NCI-H2171 treated with DMSO at 0.1 percent for 48 hours (cell line): ENCODE results near the gene NBL1.

Source experiments
- DNase-seq: peaks from one replicate; lab custom pipeline; 2025; lab: John Stamatoyannopoulos, UW

NBL1 gene

GRCh38 chr1:19646377-19647319 is 2.5 kb downstream of the NBL1 start:
- DNase-seq, result no peak

- DNase-seq, result no peak
Observed at GRCh38 chr1:19647643-19648042, 3.5 kb downstream of the NBL1 start.

- DNase-seq, result no peak
Observed at GRCh38 chr1:19648239-19648638, 4.1 kb downstream of the NBL1 start.

GRCh38 chr1:19648689-19649088 is 4.6 kb downstream of the NBL1 start:
- DNase-seq, result no peak

GRCh38 chr1:19650416-19651140 is 6.5 kb downstream of the NBL1 start:
- peak; percentile 59 for DNase-seq

- peak; percentile 59 for DNase-seq
Observed at GRCh38 chr1:19651141-19651737, 7.1 kb downstream of the NBL1 start.

- no peak for DNase-seq
Observed at GRCh38 chr1:19654386-19654785, 10.3 kb downstream of the NBL1 start.

GRCh38 chr1:19654886-19655717 is 11.0 kb downstream of the NBL1 start:
- DNase-seq, result no peak

- no peak for DNase-seq
Observed at GRCh38 chr1:19655718-19656080, 11.6 kb downstream of the NBL1 start.

GRCh38 chr1:19656134-19656779 is 12.1 kb downstream of the NBL1 start:
- no peak for DNase-seq

- no peak for DNase-seq
Observed at GRCh38 chr1:19656780-19657466, 12.8 kb downstream of the NBL1 start.

- no peak for DNase-seq
Observed at GRCh38 chr1:19657511-19657910, 13.4 kb downstream of the NBL1 start.

- no peak for DNase-seq
Observed at GRCh38 chr1:19658186-19658585, 14.1 kb downstream of the NBL1 start.

- peak; percentile 51 for DNase-seq
Observed at GRCh38 chr1:19661721-19662228, 17.7 kb downstream of the NBL1 start.

- no peak for DNase-seq
Observed at GRCh38 chr1:19662313-19662712, 18.2 kb downstream of the NBL1 start.

GRCh38 chr1:19664453-19665185 is 20.5 kb downstream of the NBL1 start, which contains the start of gene HTR6:
Gene HTR6 (plus strand): TSS chr1:19664875. CDS start chr1:19665754, 879 bp downstream.
- peak; percentile 27 for DNase-seq

GRCh38 chr1:19665186-19665495 is 21.0 kb downstream of the NBL1 start:
- DNase-seq, result no peak

- DNase-seq, result no peak
Observed at GRCh38 chr1:19665496-19666465, 21.7 kb downstream of the NBL1 start.

- no peak for DNase-seq
Observed at GRCh38 chr1:19668888-19669287, 24.8 kb downstream of the NBL1 start.
